OCI-LY1 (cell line): Measurements from ENCODE around the gene GNAO1.

Experiments used
- CTCF ChIP-seq: fragments of 200-600 bp; sonication (generic), shearing (Covaris generic); IDR thresholded peaks from 2 replicates; pipeline ENCODE4 v1.5.1; 2017; ENCODE audit warnings: mild to moderate bottlenecking, antibody characterized with exemption, low read length, moderate library complexity, mixed read lengths
- EZH2 ChIP-seq: fragments of 200-600 bp; sonication (generic), shearing (Covaris generic); IDR thresholded peaks from 2 replicates; pipeline ENCODE4 v1.8.0; 2017; ENCODE audit warnings: borderline replicate concordance, mixed run types, mild to moderate bottlenecking, antibody characterized with exemption, low read length, moderate library complexity, mixed read lengths

- no peak for TF ChIP-seq CTCF
- TF ChIP-seq EZH2: no peak
Measured at GRCh38 chr16:56268799-56269198, 77.5 kb downstream of the GNAO1 start.
